RWPE2 (cell line): Measurements from ENCODE around the gene RNF38.

Experiments used
- ATAC-seq: fragments of 200-7000 bp; cut with Tn5 transposase; 3 replicates; pipeline ENCODE4 v1.9.1; 2021; ENCODE audit warnings: low read depth
- DNase-seq: peaks from one replicate; pipeline ENCODE4 v3.0.0-alpha.2; 2020; ENCODE audit warnings: low spot score
- H3K27ac ChIP-seq: fragments of 450-650 bp; 2 replicates; pipeline ENCODE4 v1.5.1; 2017; ENCODE audit warnings: mild to moderate bottlenecking; ENCODE audit not compliant: poor library complexity, severe bottlenecking
- H3K27me3 ChIP-seq: fragments of 250-450 bp; sonication (Bioruptor Pico); 2 replicates; pipeline ENCODE4 v1.5.1; 2021; ENCODE audit warnings: mild to moderate bottlenecking, moderate library complexity; ENCODE audit not compliant: insufficient read depth, poor library complexity, severe bottlenecking
- H3K36me3 ChIP-seq: fragments of 250-450 bp; sonication (Bioruptor Pico); 2 replicates; pipeline ENCODE4 v1.5.1; 2020; ENCODE audit warnings: low read depth, mild to moderate bottlenecking, moderate library complexity
- H3K4me1 ChIP-seq: fragments of 250-450 bp; sonication (Bioruptor Pico); 2 replicates; pipeline ENCODE4 v1.5.1; 2021; ENCODE audit warnings: mild to moderate bottlenecking, moderate library complexity; ENCODE audit not compliant: insufficient read depth, poor library complexity, severe bottlenecking
- H3K4me3 ChIP-seq: fragments of 250-450 bp; sonication (Bioruptor Pico); 2 replicates; pipeline ENCODE4 v1.5.1; 2021; ENCODE audit warnings: mild to moderate bottlenecking, moderate library complexity; ENCODE audit not compliant: severe bottlenecking
- H3K9me3 ChIP-seq: fragments of 250-450 bp; sonication (Bioruptor Pico); 2 replicates; pipeline ENCODE4 v1.5.1; 2021; ENCODE audit warnings: mild to moderate bottlenecking, moderate library complexity; ENCODE audit not compliant: severe bottlenecking
- TF ChIP-seq, protein P1 (sequence below): fragments of 450-650 bp; IDR thresholded peaks from one replicate; pipeline ENCODE4 v1.5.1; 2017; ENCODE audit warnings: mild to moderate bottlenecking, moderate library complexity; ENCODE audit not compliant: poor library complexity, severe bottlenecking

Gene RNF38

GRCh38 chr9:36319806-36320205 is 80.3 kb downstream of the RNF38 start:
- no peak for DNase-seq
- Histone ChIP-seq H3K27me3 (no peaks in the 10 kb centered on the region), H3K4me3 (no peak overlapping the region), H3K9me3 (no peaks in the 10 kb centered on the region), H3K4me1 (peaks cover 37% of the 10 kb centered on the region), H3K36me3 (no peaks in the 10 kb centered on the region), H3K27ac (peak overlapping the region; percentile 73)
- TF ChIP-seq, protein P1, sequence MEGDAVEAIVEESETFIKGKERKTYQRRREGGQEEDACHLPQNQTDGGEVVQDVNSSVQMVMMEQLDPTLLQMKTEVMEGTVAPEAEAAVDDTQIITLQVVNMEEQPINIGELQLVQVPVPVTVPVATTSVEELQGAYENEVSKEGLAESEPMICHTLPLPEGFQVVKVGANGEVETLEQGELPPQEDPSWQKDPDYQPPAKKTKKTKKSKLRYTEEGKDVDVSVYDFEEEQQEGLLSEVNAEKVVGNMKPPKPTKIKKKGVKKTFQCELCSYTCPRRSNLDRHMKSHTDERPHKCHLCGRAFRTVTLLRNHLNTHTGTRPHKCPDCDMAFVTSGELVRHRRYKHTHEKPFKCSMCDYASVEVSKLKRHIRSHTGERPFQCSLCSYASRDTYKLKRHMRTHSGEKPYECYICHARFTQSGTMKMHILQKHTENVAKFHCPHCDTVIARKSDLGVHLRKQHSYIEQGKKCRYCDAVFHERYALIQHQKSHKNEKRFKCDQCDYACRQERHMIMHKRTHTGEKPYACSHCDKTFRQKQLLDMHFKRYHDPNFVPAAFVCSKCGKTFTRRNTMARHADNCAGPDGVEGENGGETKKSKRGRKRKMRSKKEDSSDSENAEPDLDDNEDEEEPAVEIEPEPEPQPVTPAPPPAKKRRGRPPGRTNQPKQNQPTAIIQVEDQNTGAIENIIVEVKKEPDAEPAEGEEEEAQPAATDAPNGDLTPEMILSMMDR: no peak
- ATAC-seq: peak; percentile 56

GRCh38 chr9:36319183-36319582 is 80.9 kb downstream of the RNF38 start:
- Histone ChIP-seq H3K27me3 (no peaks in the 10 kb centered on the region), H3K9me3 (no peaks in the 10 kb centered on the region), H3K27ac (peak overlapping the region; percentile 73), H3K4me1 (peaks cover 37% of the 10 kb centered on the region), H3K36me3 (no peaks in the 10 kb centered on the region), H3K4me3 (no peak overlapping the region)
- DNase-seq (no peak), ATAC-seq (no peak)
- TF ChIP-seq, protein P1: no peak

GRCh38 chr9:36318212-36318802 is 81.8 kb downstream of the RNF38 start:
- no peaks in the 10 kb centered on the region for H3K36me3 ChIP-seq
- H3K27me3 ChIP-seq: no peaks in the 10 kb centered on the region
- TF ChIP-seq, protein P1: no peak
- peak overlapping the region; percentile 73 for H3K27ac ChIP-seq
- no peaks in the 10 kb centered on the region for H3K9me3 ChIP-seq
- peaks cover 37% of the 10 kb centered on the region for H3K4me1 ChIP-seq
- no peak for ATAC-seq
- H3K4me3 ChIP-seq: no peak overlapping the region
- DNase-seq: no peak

- Histone ChIP-seq H3K36me3 (no peaks in the 10 kb centered on the region), H3K4me3 (no peak overlapping the region), H3K9me3 (no peaks in the 10 kb centered on the region), H3K27ac (peak overlapping the region; percentile 73), H3K4me1 (peaks cover 37% of the 10 kb centered on the region), H3K27me3 (no peaks in the 10 kb centered on the region)
- TF ChIP-seq, protein P1: no peak
- DNase-seq (peak; percentile 95), ATAC-seq (peak; percentile 89)
Observed at GRCh38 chr9:36317766-36318165, 82.3 kb downstream of the RNF38 start.

GRCh38 chr9:36316611-36317317 is 83.3 kb downstream of the RNF38 start:
- Histone ChIP-seq H3K4me1 (peaks cover 37% of the 10 kb centered on the region), H3K36me3 (no peaks in the 10 kb centered on the region), H3K4me3 (no peak overlapping the region), H3K27me3 (no peaks in the 10 kb centered on the region), H3K27ac (peak overlapping the region; percentile 73), H3K9me3 (no peaks in the 10 kb centered on the region)
- DNase-seq (no peak), ATAC-seq (no peak)
- TF ChIP-seq, protein P1: no peak
